GM12878 (cell line): Measurements from ENCODE around the gene ITSN1. TPM values are rescaled to one million over a fixed set of nuclear protein-coding genes. Genes with fewer than 3 reads are reported as not detected.

Source experiments
- ATAC-seq: fragments of 200-7000 bp; cut with Tn5 transposase; 3 replicates; pipeline ENCODE4 v1.9.1; 2020; ENCODE audit warnings: mild to moderate bottlenecking, moderate library complexity
- BruUV-seq: library from RNA; stranded (reverse); fragments of 400-500 nt; replicated peaks from 2 replicates; lab custom pipeline; 2021; lab: Mats Ljungman, UMichigan
- CTCF ChIA-PET: fragments of 300-600 bp; sonication (Branson Sonifier 250); formaldehyde crosslinking; extraction: SDS; loops from one replicate; lab custom pipeline; 2021; ENCODE audit warnings: inconsistent platforms; lab: Yijun Ruan, JAX
- POLR2A ChIA-PET: fragments of 350-600 bp; formaldehyde crosslinking; extraction: SDS; loops from one replicate; lab custom pipeline; 2021; ENCODE audit warnings: inconsistent platforms; lab: Charles Lee
- RAD21 ChIA-PET: fragments of 300-600 bp; sonication (Branson Sonifier 250); formaldehyde crosslinking; loops from one replicate; lab custom pipeline; 2023; ENCODE audit warnings: antibody characterized with exemption; ENCODE audit not compliant: unreplicated experiment; lab: Charles Lee
- SMC1A ChIA-PET: fragments of 300-600 bp; sonication (Branson Sonifier 250); formaldehyde crosslinking; loops from one replicate; lab custom pipeline; 2023; ENCODE audit not compliant: unreplicated experiment, uncharacterized antibody; lab: Charles Lee
- DNase-seq: peaks from one replicate; pipeline ENCODE4 v3.0.0-alpha.2; 2011; ENCODE audit warnings: low read depth, low spot score
- FAIRE-seq: peaks from 3 replicates; lab custom pipeline; 2011; peaks lifted over from hg19 to GRCh38; lab: Jason Lieb, UNC
- H2AFZ ChIP-seq: 2 replicates; pipeline ENCODE4 v1.6.0; 2011; ENCODE audit warnings: low read depth, low read length, control low read depth; ENCODE audit not compliant: control insufficient read depth
- H3K27ac ChIP-seq: 2 replicates; pipeline ENCODE4 v1.5.1; 2011; ENCODE audit warnings: control low read depth; ENCODE audit not compliant: control insufficient read depth, insufficient read depth
- H3K27me3 ChIP-seq, 2 experiments: replicated peaks in 1 of 2; 2 replicates each; pipeline versions ENCODE4 v1.6.0 to v1.6.1; 2011; ENCODE audit warnings: low read length in 1 of 2; ENCODE audit not compliant: control insufficient read depth in 2 of 2, insufficient read depth in 2 of 2
- H3K36me3 ChIP-seq, 2 experiments: 2 replicates each; pipeline ENCODE4 v1.5.1; 2011; ENCODE audit warnings: low read length in 1 of 2; ENCODE audit not compliant: control insufficient read depth in 2 of 2, insufficient read depth in 2 of 2
- H3K4me1 ChIP-seq: 2 replicates; pipeline ENCODE4 v1.6.1; 2011; ENCODE audit warnings: mild to moderate bottlenecking, low read length, moderate library complexity, mixed read lengths; ENCODE audit not compliant: control insufficient read depth, insufficient read depth
- H3K4me2 ChIP-seq: 2 replicates; pipeline ENCODE4 v1.6.0; 2011; ENCODE audit warnings: control low read depth; ENCODE audit not compliant: control insufficient read depth, insufficient read depth
- H3K4me3 ChIP-seq: fragments of 200-600 bp; sonication (generic); 2 replicates; pipeline ENCODE4 v1.5.1; 2016
- H3K79me2 ChIP-seq: 2 replicates; pipeline ENCODE4 v1.6.0; 2011; ENCODE audit warnings: low read length; ENCODE audit not compliant: control insufficient read depth, insufficient read depth
- H3K9ac ChIP-seq: 2 replicates; pipeline ENCODE4 v1.8.0; 2011; ENCODE audit warnings: low read length, control low read depth, mixed read lengths; ENCODE audit not compliant: control insufficient read depth, insufficient read depth
- H3K9me3 ChIP-seq: replicated peaks from 3 replicates; pipeline ENCODE4 v1.5.1; 2011; ENCODE audit warnings: mild to moderate bottlenecking, low read length; ENCODE audit not compliant: control insufficient read depth, insufficient read depth
- H4K20me1 ChIP-seq: 2 replicates; pipeline ENCODE4 v1.6.0; 2011; ENCODE audit not compliant: control insufficient read depth, insufficient read depth
- CHD4 ChIP-seq: fragments of 200-600 bp; sonication (generic); IDR thresholded peaks from 2 replicates; pipeline ENCODE4 v1.6.1; 2016; ENCODE audit warnings: mild to moderate bottlenecking
- EGR1 ChIP-seq, 2 experiments: IDR thresholded peaks; 1 replicate in 1 of 2; 2 replicates in 1 of 2; pipeline ENCODE4 v1.6.1; 2011 to 2012; ENCODE audit warnings: low read depth in 2 of 2, low read length in 2 of 2, borderline replicate concordance in 1 of 2, mild to moderate bottlenecking in 1 of 2, moderate library complexity in 1 of 2
- GABPA ChIP-seq: IDR thresholded peaks from 2 replicates; pipeline ENCODE4 v1.6.1; 2014; ENCODE audit warnings: antibody characterized with exemption, low read depth, mild to moderate bottlenecking, inconsistent platforms
- HDAC6 ChIP-seq: fragments of 200-600 bp; sonication (generic); IDR thresholded peaks from one replicate; pipeline ENCODE4 v1.8.0; 2017; ENCODE audit warnings: antibody characterized with exemption; ENCODE audit not compliant: unreplicated experiment
- MEF2A ChIP-seq: IDR thresholded peaks from 2 replicates; pipeline ENCODE4 v1.6.1; 2011; ENCODE audit warnings: low read depth, mild to moderate bottlenecking, low read length, moderate library complexity; ENCODE audit not compliant: insufficient read depth
- NFXL1 ChIP-seq: fragments of 450-650 bp; IDR thresholded peaks from 2 replicates; pipeline ENCODE4 v1.6.1; 2017; ENCODE audit warnings: antibody characterized with exemption, mild to moderate bottlenecking, borderline replicate concordance
- PAX5 ChIP-seq: IDR thresholded peaks from 2 replicates; pipeline ENCODE4 v1.6.1; 2011; ENCODE audit warnings: low read depth, low read length, borderline replicate concordance
- RB1 ChIP-seq: fragments of 450-650 bp; formaldehyde crosslinking; IDR thresholded peaks from 2 replicates; pipeline ENCODE4 v1.6.1; 2017; ENCODE audit warnings: mild to moderate bottlenecking, borderline replicate concordance
- RUNX3 ChIP-seq: IDR thresholded peaks from 2 replicates; pipeline ENCODE4 v1.6.1; 2012; ENCODE audit warnings: low read length, inconsistent platforms
- SMARCA5 ChIP-seq: fragments of 450-650 bp; IDR thresholded peaks from 2 replicates; pipeline ENCODE4 v1.6.1; 2017; ENCODE audit warnings: mild to moderate bottlenecking
- SREBF2 ChIP-seq: IDR thresholded peaks from 2 replicates; pipeline ENCODE4 v1.6.1; 2012; ENCODE audit warnings: mild to moderate bottlenecking, low read length
- SUZ12 ChIP-seq: fragments of 200-600 bp; sonication (generic); IDR thresholded peaks from one replicate; pipeline ENCODE4 v1.6.1; 2018; ENCODE audit warnings: antibody characterized with exemption, mild to moderate bottlenecking; ENCODE audit not compliant: unreplicated experiment
- YY1 ChIP-seq: IDR thresholded peaks from 2 replicates; pipeline ENCODE4 v1.6.1; 2011; ENCODE audit warnings: low read depth, mild to moderate bottlenecking, low read length
- ZZZ3 ChIP-seq: IDR thresholded peaks from 2 replicates; pipeline ENCODE4 v1.6.1; 2011; ENCODE audit warnings: low read depth; ENCODE audit not compliant: control insufficient read depth, insufficient read length
- WGBS: methylation state at CpG from one replicate; pipeline ENCODE4 v1.1.6; 2016; ENCODE audit warnings: low lambda C conversion rate; ENCODE audit not compliant: insufficient replicate concordance, insufficient coverage; ENCODE audit errors: missing lambda C conversion rate; 5-methylcytosine and 5-hydroxymethylcytosine counted together
- in situ Hi-C: fragments of 300-500 bp; cut with MboI; formaldehyde crosslinking; loops from 9 replicates; pipeline ENCODE4 v1.14.3; 2018; ENCODE audit warnings: mixed read lengths
- intact Hi-C: fragments of 100-400 bp; cut with micrococcal nuclease; formaldehyde crosslinking; loops from one replicate; pipeline ENCODE4 v1.14.2; 2022; ENCODE audit not compliant: unreplicated experiment
- polyA plus RNA-seq, 11 experiments: library from polyadenylated mRNA; depleted of rRNA in 4 of 11; unstranded in 6 of 11; stranded (reverse) in 5 of 11; fragments of >200 nt; fragmentation: Nextera tagmentation in 4 of 11; fragmentation: Illumina TruSeq in 1 of 11; extraction: Ambion mirVana in 4 of 11; extraction: Trizol in 1 of 11; gene quantifications; 1 replicate in 1 of 11; 2 replicates in 10 of 11; pipeline versions ENCODE4 v1.2.1 to v1.2.3, GENCODE V29; 2011 to 2016; ENCODE audit warnings: inconsistent platforms in 2 of 11, missing spikeins in 2 of 11, low read depth in 1 of 11
- total RNA-seq, 4 experiments: library from RNA; depleted of rRNA in 3 of 4; stranded (reverse); fragments of >200 nt in 3 of 4; fragmentation: Illumina TruSeq in 1 of 4; extraction: Trizol in 1 of 4; gene quantifications; 2 replicates each; pipeline versions ENCODE4 v1.2.1 to v1.2.3, GENCODE V29; 2013 to 2021
- TF ChIP-seq, protein P1 (sequence below): IDR thresholded peaks from 2 replicates; pipeline ENCODE4 v1.6.1; 2011; ENCODE audit warnings: borderline replicate concordance, low read depth, mild to moderate bottlenecking, moderate library complexity, mixed read lengths, low read length; ENCODE audit not compliant: insufficient read depth; ENCODE audit errors: extremely low read length
- TF ChIP-seq, protein P2 (sequence below): fragments of 450-650 bp; IDR thresholded peaks from 2 replicates; pipeline ENCODE4 v1.6.1; 2017; ENCODE audit warnings: borderline replicate concordance
- TF ChIP-seq, protein P3 (sequence below): fragments of 450-650 bp; conservative IDR thresholded peaks from 2 replicates; pipeline ENCODE4 v1.6.1; 2017; ENCODE audit warnings: mild to moderate bottlenecking, moderate library complexity
- TF ChIP-seq, protein P4 (sequence below): IDR thresholded peaks from 2 replicates; pipeline ENCODE4 v1.6.1; 2012; ENCODE audit warnings: low read depth, low read length, improper control_type of control experiment

ITSN1 gene
- total and polyA plus RNA-seq, 10 of the 15 experiments (the other 5 are each of a cell fraction or from before 2014, with no cell fraction given), result 0.89 to 10.6 (median 4.8) TPM

DNA sequence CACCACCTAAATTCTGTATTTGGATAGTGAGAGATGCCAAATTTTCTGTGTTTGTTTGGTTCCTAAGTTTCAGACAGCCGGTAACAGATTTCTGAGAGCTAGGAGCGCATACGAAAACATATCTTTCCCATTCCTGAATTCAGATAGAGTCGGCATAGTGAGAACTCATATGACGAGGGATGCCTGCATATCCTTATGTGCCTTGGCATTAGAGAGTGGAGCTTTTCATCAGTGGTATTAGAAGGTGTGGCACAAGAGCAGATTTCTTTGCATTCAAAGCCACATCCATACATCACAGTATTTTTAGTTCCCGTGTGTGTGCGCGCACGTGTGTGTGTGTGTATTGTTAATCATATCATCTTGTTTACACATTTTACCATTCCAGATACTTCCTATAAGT is 187.5 kb downstream of the ITSN1 start (continued):
- TF ChIP-seq HDAC6, result no peak
- TF ChIP-seq, protein P1, sequence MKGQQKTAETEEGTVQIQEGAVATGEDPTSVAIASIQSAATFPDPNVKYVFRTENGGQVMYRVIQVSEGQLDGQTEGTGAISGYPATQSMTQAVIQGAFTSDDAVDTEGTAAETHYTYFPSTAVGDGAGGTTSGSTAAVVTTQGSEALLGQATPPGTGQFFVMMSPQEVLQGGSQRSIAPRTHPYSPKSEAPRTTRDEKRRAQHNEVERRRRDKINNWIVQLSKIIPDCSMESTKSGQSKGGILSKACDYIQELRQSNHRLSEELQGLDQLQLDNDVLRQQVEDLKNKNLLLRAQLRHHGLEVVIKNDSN, result no peak
- TF ChIP-seq SREBF2, result no peak
- no peak for TF ChIP-seq YY1
- no peak for TF ChIP-seq CHD4
- TF ChIP-seq, protein P2, sequence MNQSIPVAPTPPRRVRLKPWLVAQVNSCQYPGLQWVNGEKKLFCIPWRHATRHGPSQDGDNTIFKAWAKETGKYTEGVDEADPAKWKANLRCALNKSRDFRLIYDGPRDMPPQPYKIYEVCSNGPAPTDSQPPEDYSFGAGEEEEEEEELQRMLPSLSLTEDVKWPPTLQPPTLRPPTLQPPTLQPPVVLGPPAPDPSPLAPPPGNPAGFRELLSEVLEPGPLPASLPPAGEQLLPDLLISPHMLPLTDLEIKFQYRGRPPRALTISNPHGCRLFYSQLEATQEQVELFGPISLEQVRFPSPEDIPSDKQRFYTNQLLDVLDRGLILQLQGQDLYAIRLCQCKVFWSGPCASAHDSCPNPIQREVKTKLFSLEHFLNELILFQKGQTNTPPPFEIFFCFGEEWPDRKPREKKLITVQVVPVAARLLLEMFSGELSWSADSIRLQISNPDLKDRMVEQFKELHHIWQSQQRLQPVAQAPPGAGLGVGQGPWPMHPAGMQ, result no peak
- no peak for TF ChIP-seq RB1
- TF ChIP-seq GABPA, result no peak
- TF ChIP-seq SMARCA5, result no peak
- TF ChIP-seq PAX5, result no peak
- no peak for TF ChIP-seq ZZZ3

DNA sequence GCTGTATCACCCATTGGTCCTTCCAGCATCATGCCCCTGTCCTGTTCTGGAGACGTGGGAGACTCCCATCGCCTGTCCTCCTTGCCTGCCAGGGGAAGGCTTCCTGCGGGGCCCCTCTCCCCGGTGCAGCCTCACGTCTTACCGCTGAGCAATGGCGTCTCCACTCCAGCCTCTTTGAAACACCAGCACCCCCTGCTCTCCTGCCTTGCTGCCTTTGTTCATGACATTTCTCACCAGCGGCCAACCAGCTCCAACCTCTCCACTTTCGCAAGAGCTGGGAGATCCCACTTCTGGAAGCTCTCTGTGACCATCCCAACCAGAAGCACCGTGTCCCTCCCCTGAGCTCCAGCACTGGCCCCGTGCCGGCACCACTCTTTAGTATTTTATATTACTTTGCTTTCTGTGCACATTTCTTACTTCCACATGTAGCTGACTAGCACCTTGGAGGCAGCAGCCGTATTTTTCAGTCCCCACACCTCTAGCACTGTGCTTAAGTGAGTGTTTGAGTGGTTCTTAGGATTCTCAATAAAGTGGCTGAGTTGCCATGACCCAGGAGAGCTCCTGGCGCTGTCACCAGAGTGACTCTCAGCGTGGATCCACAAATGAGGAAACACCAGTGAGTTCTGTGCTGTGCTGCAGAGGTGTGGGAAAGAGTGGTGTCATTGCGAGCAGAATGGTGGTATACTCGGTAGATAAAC is 189.8 kb downstream of the ITSN1 start:
- POLR2A ChIA-PET, result no interaction called here
- 43% methylated on average over 17 of the region's 17 CpGs for WGBS
- SMC1A ChIA-PET, result no interaction called here
- Histone ChIP-seq H3K4me1 (no peaks in the 10 kb centered on the region), H3K9ac (no peak overlapping the region), H3K4me2 (no peak overlapping the region), H3K9me3 (no peaks in the 10 kb centered on the region), H3K27ac (no peak overlapping the region), H3K27me3 (no peaks in the 10 kb centered on the region), H3K79me2 (no peaks in the 10 kb centered on the region), H3K4me3 (no peak overlapping the region), H2AFZ (no peak overlapping the region), H4K20me1 (no peaks in the 10 kb centered on the region), H3K36me3 (no peaks in the 10 kb centered on the region)
- BruUV-seq, result no TSS peak
- intact Hi-C loops (no loop called here), in situ Hi-C loops (no loop called here)
- FAIRE-seq (no peak), ATAC-seq (no peak), DNase-seq (no peak)
- RAD21 ChIA-PET, result no interaction called here
- CTCF ChIA-PET, result no interaction called here
- TF ChIP-seq EGR1 (IDR thresholded peaks at IDR 0.05; ENCODE audit: borderline replicate concordance in 1 of 2, low read depth in 2 of 2, low read length in 2 of 2) (no peak), NFXL1 (no peak), RUNX3 (no peak), MEF2A (no peak), SUZ12 (no peak)
- TF ChIP-seq, protein P3, sequence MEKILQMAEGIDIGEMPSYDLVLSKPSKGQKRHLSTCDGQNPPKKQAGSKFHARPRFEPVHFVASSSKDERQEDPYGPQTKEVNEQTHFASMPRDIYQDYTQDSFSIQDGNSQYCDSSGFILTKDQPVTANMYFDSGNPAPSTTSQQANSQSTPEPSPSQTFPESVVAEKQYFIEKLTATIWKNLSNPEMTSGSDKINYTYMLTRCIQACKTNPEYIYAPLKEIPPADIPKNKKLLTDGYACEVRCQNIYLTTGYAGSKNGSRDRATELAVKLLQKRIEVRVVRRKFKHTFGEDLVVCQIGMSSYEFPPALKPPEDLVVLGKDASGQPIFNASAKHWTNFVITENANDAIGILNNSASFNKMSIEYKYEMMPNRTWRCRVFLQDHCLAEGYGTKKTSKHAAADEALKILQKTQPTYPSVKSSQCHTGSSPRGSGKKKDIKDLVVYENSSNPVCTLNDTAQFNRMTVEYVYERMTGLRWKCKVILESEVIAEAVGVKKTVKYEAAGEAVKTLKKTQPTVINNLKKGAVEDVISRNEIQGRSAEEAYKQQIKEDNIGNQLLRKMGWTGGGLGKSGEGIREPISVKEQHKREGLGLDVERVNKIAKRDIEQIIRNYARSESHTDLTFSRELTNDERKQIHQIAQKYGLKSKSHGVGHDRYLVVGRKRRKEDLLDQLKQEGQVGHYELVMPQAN, result no peak
- TF ChIP-seq, protein P4, sequence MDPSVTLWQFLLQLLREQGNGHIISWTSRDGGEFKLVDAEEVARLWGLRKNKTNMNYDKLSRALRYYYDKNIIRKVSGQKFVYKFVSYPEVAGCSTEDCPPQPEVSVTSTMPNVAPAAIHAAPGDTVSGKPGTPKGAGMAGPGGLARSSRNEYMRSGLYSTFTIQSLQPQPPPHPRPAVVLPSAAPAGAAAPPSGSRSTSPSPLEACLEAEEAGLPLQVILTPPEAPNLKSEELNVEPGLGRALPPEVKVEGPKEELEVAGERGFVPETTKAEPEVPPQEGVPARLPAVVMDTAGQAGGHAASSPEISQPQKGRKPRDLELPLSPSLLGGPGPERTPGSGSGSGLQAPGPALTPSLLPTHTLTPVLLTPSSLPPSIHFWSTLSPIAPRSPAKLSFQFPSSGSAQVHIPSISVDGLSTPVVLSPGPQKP, result no peak
